Astrocyte (in vitro differentiated cells and primary cell): Measurements from ENCODE around the gene KIAA0753. TPM values are rescaled to one million over a fixed set of nuclear protein-coding genes. Genes with fewer than 3 reads are reported as not detected.

Experiments
- DNase-seq: peaks from one replicate; pipeline ENCODE4 v3.0.0-alpha.2; 2010; ENCODE audit warnings: low read depth
- FAIRE-seq: peaks from 2 replicates; lab custom pipeline; 2011; peaks lifted over from hg19 to GRCh38; lab: Jason Lieb, UNC
- H2AFZ ChIP-seq: 2 replicates; pipeline ENCODE4 v1.6.0; 2012; ENCODE audit warnings: low read depth, low read length, inconsistent platforms
- H3K27ac ChIP-seq: 2 replicates; pipeline ENCODE4 v1.5.1; 2011; ENCODE audit warnings: low read depth, low read length, inconsistent platforms
- H3K27me3 ChIP-seq: 2 replicates; pipeline ENCODE4 v1.6.0; 2011; ENCODE audit warnings: low read length, inconsistent platforms; ENCODE audit not compliant: insufficient read depth
- H3K36me3 ChIP-seq: 2 replicates; pipeline ENCODE4 v1.5.1; 2011; ENCODE audit warnings: low read length, inconsistent platforms; ENCODE audit not compliant: insufficient read depth
- H3K4me1 ChIP-seq: 2 replicates; pipeline ENCODE4 v1.5.1; 2011; ENCODE audit warnings: low read length, inconsistent platforms; ENCODE audit not compliant: insufficient read depth
- H3K4me2 ChIP-seq: 2 replicates; pipeline ENCODE4 v1.6.0; 2012; ENCODE audit warnings: low read length, inconsistent platforms
- H3K4me3 ChIP-seq: 2 replicates; pipeline ENCODE4 v1.5.1; 2011; ENCODE audit warnings: low read depth, mild to moderate bottlenecking, low read length, inconsistent platforms; ENCODE audit not compliant: insufficient read depth
- H3K79me2 ChIP-seq: 2 replicates; pipeline ENCODE4 v1.6.0; 2012; ENCODE audit warnings: mild to moderate bottlenecking, low read length, inconsistent platforms; ENCODE audit not compliant: insufficient read depth
- H3K9ac ChIP-seq: 2 replicates; pipeline ENCODE4 v1.6.0; 2012; ENCODE audit warnings: mild to moderate bottlenecking, low read length, inconsistent platforms
- H3K9me3 ChIP-seq: 2 replicates; pipeline ENCODE4 v1.5.1; 2012; ENCODE audit warnings: low read depth, mild to moderate bottlenecking, low read length, inconsistent platforms; ENCODE audit not compliant: insufficient read depth
- H4K20me1 ChIP-seq: 2 replicates; pipeline ENCODE4 v1.6.0; 2012; ENCODE audit warnings: low read length, inconsistent platforms; ENCODE audit not compliant: insufficient read depth
- H3K27ac Mint-ChIP-seq: one replicate; pipeline ENCODE4 v1.8.0; 2021; ENCODE audit warnings: mild to moderate bottlenecking, mixed read lengths; ENCODE audit not compliant: unreplicated experiment
- H3K27me3 Mint-ChIP-seq: one replicate; pipeline ENCODE4 v1.8.0; 2021; ENCODE audit warnings: low read depth, mixed read lengths; ENCODE audit not compliant: unreplicated experiment
- H3K36me3 Mint-ChIP-seq: one replicate; pipeline ENCODE4 v1.8.0; 2021; ENCODE audit warnings: low read depth, mixed read lengths; ENCODE audit not compliant: unreplicated experiment
- H3K4me1 Mint-ChIP-seq: one replicate; pipeline ENCODE4 v1.8.0; 2021; ENCODE audit warnings: low read depth, mixed read lengths; ENCODE audit not compliant: unreplicated experiment
- H3K4me3 Mint-ChIP-seq: one replicate; pipeline ENCODE4 v1.8.0; 2021; ENCODE audit warnings: mild to moderate bottlenecking, moderate library complexity, mixed read lengths; ENCODE audit not compliant: unreplicated experiment
- H3K9me3 Mint-ChIP-seq: one replicate; pipeline ENCODE4 v1.8.0; 2021; ENCODE audit warnings: mild to moderate bottlenecking, mixed read lengths; ENCODE audit not compliant: unreplicated experiment
- EZH2 ChIP-seq: IDR thresholded peaks from 2 replicates; pipeline ENCODE4 v1.6.1; 2012; ENCODE audit warnings: mild to moderate bottlenecking, low read length, inconsistent platforms; ENCODE audit not compliant: insufficient read depth
- total RNA-seq: library from RNA; stranded (reverse); gene quantifications from 2 replicates; pipeline ENCODE4 v1.2.1, GENCODE V29; 2021
- TF ChIP-seq, protein P1 (sequence below): IDR thresholded peaks from 2 replicates; pipeline ENCODE4 v1.5.1; 2011; ENCODE audit warnings: low read depth, mild to moderate bottlenecking, inconsistent platforms, low read length, moderate library complexity; ENCODE audit not compliant: insufficient read depth

The KIAA0753 gene
- total RNA-seq, 1 donor from 2014 or later, result 25.4 TPM

DNA sequence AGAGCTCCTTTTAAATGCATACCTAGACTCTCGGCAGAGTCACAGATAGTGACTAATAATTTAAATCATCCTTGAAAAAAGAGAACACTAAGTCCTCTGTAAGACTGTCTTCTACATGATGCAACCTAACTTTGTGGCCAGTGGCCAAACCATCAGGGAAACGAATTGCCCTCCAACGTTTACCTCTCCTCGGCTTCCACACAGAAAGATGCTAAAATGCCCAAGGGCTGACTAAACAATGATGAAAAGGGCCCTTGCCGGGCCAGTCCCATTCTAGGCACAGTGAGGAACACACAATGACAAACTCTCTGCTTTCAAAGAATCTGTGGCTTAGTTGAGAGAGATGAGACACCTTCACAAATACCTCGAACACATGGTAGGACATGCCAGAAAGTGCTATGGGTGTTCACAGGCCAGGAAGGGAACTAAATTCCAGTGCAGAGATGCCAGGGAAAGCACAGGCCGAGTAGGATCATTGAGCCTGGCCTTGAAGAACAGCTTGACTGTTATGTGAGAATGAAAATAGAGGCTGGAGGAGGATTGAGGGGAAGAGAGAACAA, 48.8 kb downstream of the KIAA0753 start:
- no peaks in the 10 kb centered on the region for H3K27me3 Mint-ChIP-seq
- Histone ChIP-seq H3K9ac (peak overlapping the region; percentile 20), H4K20me1 (peaks cover 21% of the 10 kb centered on the region), H3K9me3 (no peaks in the 10 kb centered on the region), H3K4me3 (no peak overlapping the region), H3K4me2 (peak overlapping the region; percentile 47), H3K27ac (peak overlapping the region; percentile 42), H3K79me2 (no peaks in the 10 kb centered on the region), H2AFZ (no peak overlapping the region), H3K4me1 (peaks cover 13% of the 10 kb centered on the region), H3K36me3 (peaks cover 53% of the 10 kb centered on the region), H3K27me3 (no peaks in the 10 kb centered on the region)
- DNase-seq, result peak; percentile 85
- no peak overlapping the region for H3K4me3 Mint-ChIP-seq
- H3K9me3 Mint-ChIP-seq, result no peaks in the 10 kb centered on the region
- H3K36me3 Mint-ChIP-seq, result peaks cover 13% of the 10 kb centered on the region
- H3K4me1 Mint-ChIP-seq, result peaks cover 17% of the 10 kb centered on the region
- no peak for TF ChIP-seq EZH2
- TF ChIP-seq, protein P1, sequence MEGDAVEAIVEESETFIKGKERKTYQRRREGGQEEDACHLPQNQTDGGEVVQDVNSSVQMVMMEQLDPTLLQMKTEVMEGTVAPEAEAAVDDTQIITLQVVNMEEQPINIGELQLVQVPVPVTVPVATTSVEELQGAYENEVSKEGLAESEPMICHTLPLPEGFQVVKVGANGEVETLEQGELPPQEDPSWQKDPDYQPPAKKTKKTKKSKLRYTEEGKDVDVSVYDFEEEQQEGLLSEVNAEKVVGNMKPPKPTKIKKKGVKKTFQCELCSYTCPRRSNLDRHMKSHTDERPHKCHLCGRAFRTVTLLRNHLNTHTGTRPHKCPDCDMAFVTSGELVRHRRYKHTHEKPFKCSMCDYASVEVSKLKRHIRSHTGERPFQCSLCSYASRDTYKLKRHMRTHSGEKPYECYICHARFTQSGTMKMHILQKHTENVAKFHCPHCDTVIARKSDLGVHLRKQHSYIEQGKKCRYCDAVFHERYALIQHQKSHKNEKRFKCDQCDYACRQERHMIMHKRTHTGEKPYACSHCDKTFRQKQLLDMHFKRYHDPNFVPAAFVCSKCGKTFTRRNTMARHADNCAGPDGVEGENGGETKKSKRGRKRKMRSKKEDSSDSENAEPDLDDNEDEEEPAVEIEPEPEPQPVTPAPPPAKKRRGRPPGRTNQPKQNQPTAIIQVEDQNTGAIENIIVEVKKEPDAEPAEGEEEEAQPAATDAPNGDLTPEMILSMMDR, result no peak
- peak overlapping the region; percentile 96 for H3K27ac Mint-ChIP-seq
- FAIRE-seq, result peak; percentile 5

DNA sequence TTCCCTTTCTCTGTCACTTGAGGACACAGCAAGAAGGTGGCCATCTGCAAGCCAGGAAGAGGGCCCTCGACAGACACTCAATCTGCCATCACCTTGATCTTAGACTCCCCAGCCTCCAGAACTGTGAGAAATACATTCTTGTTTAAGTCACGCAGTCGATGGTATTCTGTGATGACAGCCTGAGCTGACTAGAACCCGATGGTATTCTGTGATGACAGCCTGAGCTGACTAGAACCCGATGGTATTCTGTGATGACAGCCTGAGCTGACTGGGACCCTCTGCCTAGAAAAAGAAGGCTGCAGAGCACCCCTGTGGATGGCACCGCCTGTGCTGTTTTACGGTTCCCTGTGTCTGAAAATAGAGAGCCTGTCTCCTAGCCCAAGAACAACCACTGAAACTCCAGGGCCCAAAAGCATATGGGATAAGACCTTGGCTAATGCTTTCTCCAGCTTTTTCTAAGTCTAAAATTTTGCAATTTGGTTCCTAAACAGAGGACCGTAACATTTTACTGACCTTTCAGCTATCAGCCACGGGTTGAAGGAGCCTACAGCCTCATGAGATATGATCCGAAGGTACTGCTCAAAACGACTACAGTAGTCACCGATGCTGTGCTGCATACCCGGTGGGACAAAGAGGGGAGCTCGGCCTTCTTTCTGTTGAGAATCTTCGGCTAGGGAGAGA, 51.1 kb downstream of the KIAA0753 start:
- Mint-ChIP-seq H3K4me1 (peaks cover 17% of the 10 kb centered on the region), H3K36me3 (peaks cover 32% of the 10 kb centered on the region), H3K27ac (no peak overlapping the region), H3K27me3 (no peaks in the 10 kb centered on the region), H3K9me3 (peaks cover 7% of the 10 kb centered on the region), H3K4me3 (no peak overlapping the region)
- no peak overlapping the region for H2AFZ ChIP-seq
- TF ChIP-seq EZH2, result no peak
- TF ChIP-seq, protein P1, result no peak
- no peaks in the 10 kb centered on the region for H3K27me3 ChIP-seq
- peaks cover 21% of the 10 kb centered on the region for H4K20me1 ChIP-seq
- H3K9me3 ChIP-seq, result no peaks in the 10 kb centered on the region
- H3K36me3 ChIP-seq, result peaks cover 43% of the 10 kb centered on the region
- H3K4me2 ChIP-seq, result no peak overlapping the region
- DNase-seq (no peak), FAIRE-seq (peak; percentile 91)
- H3K4me3 ChIP-seq, result no peak overlapping the region
- H3K79me2 ChIP-seq, result no peaks in the 10 kb centered on the region
- H3K27ac ChIP-seq, result no peak overlapping the region
- H3K9ac ChIP-seq, result no peak overlapping the region
- H3K4me1 ChIP-seq, result peaks cover 13% of the 10 kb centered on the region

DNA sequence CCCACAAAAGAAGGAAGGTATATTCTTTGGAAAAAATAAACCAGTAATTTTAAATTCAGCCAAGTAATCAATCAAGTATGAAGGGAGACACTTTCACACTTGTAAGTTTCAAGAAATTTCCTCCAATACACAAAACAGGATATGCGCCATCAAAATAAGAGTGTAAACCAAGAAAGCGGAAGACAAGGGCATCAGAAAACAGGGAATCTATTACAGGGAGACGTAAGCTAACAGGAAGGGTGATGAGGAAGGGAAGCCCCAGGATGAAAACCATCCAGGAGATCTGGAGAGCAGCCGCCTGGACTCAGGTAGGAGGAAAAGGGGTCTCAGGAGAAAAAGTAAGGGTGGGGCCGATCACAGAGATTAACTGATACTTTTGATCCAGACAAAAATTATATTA, 52.3 kb downstream of the KIAA0753 start:
- Mint-ChIP-seq H3K4me1 (peaks cover 17% of the 10 kb centered on the region), H3K27ac (no peak overlapping the region), H3K4me3 (no peak overlapping the region), H3K36me3 (peaks cover 42% of the 10 kb centered on the region), H3K9me3 (peaks cover 14% of the 10 kb centered on the region), H3K27me3 (no peaks in the 10 kb centered on the region)
- Histone ChIP-seq H3K27me3 (no peaks in the 10 kb centered on the region), H3K9me3 (peaks cover 2% of the 10 kb centered on the region), H3K4me2 (no peak overlapping the region), H3K4me3 (no peak overlapping the region), H3K9ac (no peak overlapping the region), H3K27ac (no peak overlapping the region), H3K4me1 (peaks cover 13% of the 10 kb centered on the region), H2AFZ (no peak overlapping the region), H4K20me1 (peaks cover 21% of the 10 kb centered on the region), H3K79me2 (no peaks in the 10 kb centered on the region), H3K36me3 (peaks cover 43% of the 10 kb centered on the region)
- FAIRE-seq, result no peak
- no peak for DNase-seq
- TF ChIP-seq, protein P1, result no peak
- no peak for TF ChIP-seq EZH2
